Muscle layer of duodenum (tissue), 2 donors: Measurements from ENCODE around the gene TSR1.
A peak's percentile ranks its signal among the peaks of the same experiment; 100 is the strongest.
"Not testable (repeated sequence)": the region's sequence is repeated elsewhere in the genome, so short reads cannot be mapped to it uniquely, and the experiment has no call there.

Source experiments
- H3K27ac ChIP-seq: one replicate; pipeline ENCODE4 v1.7.0; 2013; ENCODE audit warnings: mild to moderate bottlenecking, low read length
- H3K27me3 ChIP-seq: one replicate; pipeline ENCODE4 v1.7.0; 2013; ENCODE audit warnings: low read depth, mild to moderate bottlenecking, control low read depth, low read length
- H3K36me3 ChIP-seq, 2 donors: one replicate each; pipeline ENCODE4 v1.7.0; 2013; ENCODE audit warnings: low read length in 2 of 2, control low read depth in 1 of 2, mild to moderate bottlenecking in 1 of 2; ENCODE audit not compliant: insufficient read depth in 2 of 2, control insufficient read depth in 1 of 2
- H3K4me1 ChIP-seq, 2 donors: one replicate each; pipeline ENCODE4 v1.7.0; 2013; ENCODE audit warnings: low read length in 2 of 2, mild to moderate bottlenecking in 2 of 2, control low read depth in 1 of 2, moderate library complexity in 1 of 2; ENCODE audit not compliant: insufficient read depth in 2 of 2, control insufficient read depth in 1 of 2
- H3K4me3 ChIP-seq, 2 donors: one replicate each; pipeline ENCODE4 v1.7.0; 2013; ENCODE audit warnings: low read length in 2 of 2, low read depth in 1 of 2, mild to moderate bottlenecking in 1 of 2
- H3K9me3 ChIP-seq, 2 donors: one replicate each; pipeline ENCODE4 v1.7.0; 2013; ENCODE audit warnings: low read length in 2 of 2, control low read depth in 1 of 2, mild to moderate bottlenecking in 1 of 2; ENCODE audit not compliant: control insufficient read depth in 1 of 2
- donor health status: healthy.

TSR1 gene

GRCh38 chr17:2335726-2336214, 487 bp downstream of the TSR1 start:
- Histone ChIP-seq H3K4me3 (peak overlapping the region; percentile 98 to 99), H3K36me3 (peaks cover 37 to 41% of the 10 kb centered on the region in 2 donors), H3K9me3 (no peaks in the 10 kb centered on the region), H3K27me3 (no peaks in the 10 kb centered on the region), H3K4me1 (peaks cover 0 to 20% of the 10 kb centered on the region in 2 donors), H3K27ac (peak overlapping the region; percentile 79)

GRCh38 chr17:2331303-2331702, 5.0 kb downstream of the TSR1 start:
- Histone ChIP-seq H3K9me3 (no peaks in the 10 kb centered on the region), H3K4me3 (no peak overlapping the region), H3K36me3 (peaks cover 61 to 80% of the 10 kb centered on the region in 2 donors), H3K27me3 (no peaks in the 10 kb centered on the region), H3K27ac (no peak overlapping the region), H3K4me1 (peaks cover 0 to 15% of the 10 kb centered on the region in 2 donors)

- peaks cover 48 to 54% of the 10 kb centered on the region in 2 donors for H3K36me3 ChIP-seq
These were observed 12.5 kb downstream of the TSR1 start for GRCh38 chr17:2323629-2324314.

GRCh38 chr17:2321399-2321798, 14.9 kb downstream of the TSR1 start:
- Histone ChIP-seq H3K9me3 (no peaks in the 10 kb centered on the region), H3K27ac (no peak overlapping the region), H3K4me1 (no peaks in the 10 kb centered on the region), H3K36me3 (peaks cover 36 to 42% of the 10 kb centered on the region in 2 donors), H3K27me3 (no peaks in the 10 kb centered on the region), H3K4me3 (no peak overlapping the region)

More at GRCh38 chr17:2323629-2324314, 12.5 kb downstream of the TSR1 start:
- H3K4me3 ChIP-seq = no peak overlapping the region
- H3K27me3 ChIP-seq = no peaks in the 10 kb centered on the region
- no peaks in the 10 kb centered on the region for H3K9me3 ChIP-seq
- H3K27ac ChIP-seq = no peak overlapping the region
- H3K4me1 ChIP-seq = no peaks in the 10 kb centered on the region

GRCh38 chr17:2319051-2319450, 17.2 kb downstream of the TSR1 start:
- Histone ChIP-seq H3K27ac (no peak overlapping the region), H3K4me3 (no peak overlapping the region), H3K36me3 (peaks cover 14 to 24% of the 10 kb centered on the region in 2 donors), H3K4me1 (no peaks in the 10 kb centered on the region), H3K27me3 (no peaks in the 10 kb centered on the region), H3K9me3 (no peaks in the 10 kb centered on the region)

- H3K4me3 ChIP-seq = no peak overlapping the region
- H3K27ac ChIP-seq = no peak overlapping the region
- H3K36me3 ChIP-seq = peaks cover 1 to 11% of the 10 kb centered on the region in 2 donors
- H3K27me3 ChIP-seq = no peaks in the 10 kb centered on the region
- no peaks in the 10 kb centered on the region for H3K9me3 ChIP-seq
- no peaks in the 10 kb centered on the region for H3K4me1 ChIP-seq
These were observed 18.5 kb downstream of the TSR1 start for GRCh38 chr17:2317796-2318195.

GRCh38 chr17:2316916-2317205, 19.4 kb downstream of the TSR1 start:
- not testable (repeated sequence) for H3K27me3 ChIP-seq, H3K27ac ChIP-seq, H3K4me3 ChIP-seq, H3K36me3 ChIP-seq, H3K9me3 ChIP-seq, H3K4me1 ChIP-seq

- Histone ChIP-seq H3K36me3 (no peaks in the 10 kb centered on the region), H3K27me3 (no peaks in the 10 kb centered on the region), H3K4me1 (no peaks in the 10 kb centered on the region), H3K27ac (no peak overlapping the region), H3K9me3 (no peaks in the 10 kb centered on the region), H3K4me3 (no peak overlapping the region)
These were observed 23.5 kb downstream of the TSR1 start for GRCh38 chr17:2312736-2313135.

GRCh38 chr17:2309338-2310154, 26.7 kb downstream of the TSR1 start:
- no peak overlapping the region for H3K4me3 ChIP-seq
- no peaks in the 10 kb centered on the region for H3K27me3 ChIP-seq
- H3K27ac ChIP-seq = no peak overlapping the region
- no peaks in the 10 kb centered on the region for H3K9me3 ChIP-seq
- H3K4me1 ChIP-seq = peaks cover 0 to 1% of the 10 kb centered on the region in 2 donors
- H3K36me3 ChIP-seq = no peaks in the 10 kb centered on the region

GRCh38 chr17:2304931-2305330, 31.3 kb downstream of the TSR1 start:
- Histone ChIP-seq H3K4me3 (no peak overlapping the region), H3K27me3 (no peaks in the 10 kb centered on the region), H3K36me3 (peaks cover 0 to 7% of the 10 kb centered on the region in 2 donors), H3K4me1 (peaks cover 3 to 25% of the 10 kb centered on the region in 2 donors), H3K27ac (no peak overlapping the region), H3K9me3 (no peaks in the 10 kb centered on the region)

GRCh38 chr17:2303204-2304188, 32.8 kb downstream of the TSR1 start, which contains the start of the genes SMG6 and SRR:
Gene SMG6 (minus strand): TSS chr17:2303785. CDS start chr17:2303720, 65 bp downstream.
Gene SRR (plus strand): TSS chr17:2303950. CDS start chr17:2315561, 11,611 bp downstream.
- peaks cover 3 to 25% of the 10 kb centered on the region in 2 donors for H3K4me1 ChIP-seq
- no peaks in the 10 kb centered on the region for H3K9me3 ChIP-seq
- peaks cover 11 to 20% of the 10 kb centered on the region in 2 donors for H3K36me3 ChIP-seq

More at GRCh38 chr17:2303204-2304188, 32.8 kb downstream of the TSR1 start, which contains the start of the genes SMG6 and SRR:
- Histone ChIP-seq H3K27ac (peak within 1 kb of the TSS; percentile 67), H3K27me3 (no peaks in the 10 kb centered on the region), H3K4me3 (peak within 1 kb of the TSS; percentile 87 to 95)
